Large intestine (tissue), 3 donors: ENCODE results near the gene CFAP74. TPM values are rescaled to one million over a fixed set of nuclear protein-coding genes. Genes with fewer than 3 reads are reported as not detected.
"Not testable (repeated sequence)": the region's sequence is repeated elsewhere in the genome, so short reads cannot be mapped to it uniquely, and the experiment has no call there.

Experiments used
- DNase-seq, 2 donors: peaks; one replicate each; pipeline versions ENCODE4 v3.0.0 to v3.0.0-alpha.2; 2013
- H3K27ac ChIP-seq: one replicate; pipeline ENCODE4 v1.5.1; 2013; ENCODE audit warnings: low read length
- H3K27me3 ChIP-seq: 2 replicates; pipeline ENCODE4 v1.6.1; 2013; ENCODE audit warnings: low read length; ENCODE audit not compliant: control insufficient read depth, insufficient read depth
- H3K36me3 ChIP-seq: 2 replicates; pipeline ENCODE4 v1.6.1; 2013; ENCODE audit warnings: low read length; ENCODE audit not compliant: control insufficient read depth, insufficient read depth
- H3K4me1 ChIP-seq: one replicate; pipeline ENCODE4 v1.6.1; 2013; ENCODE audit warnings: low read length; ENCODE audit not compliant: control insufficient read depth, insufficient read depth
- H3K4me3 ChIP-seq: one replicate; pipeline ENCODE4 v1.5.1; 2013; ENCODE audit warnings: low read length
- H3K9me3 ChIP-seq: one replicate; pipeline ENCODE4 v1.6.1; 2013; ENCODE audit warnings: mild to moderate bottlenecking, low read depth, low read length, moderate library complexity; ENCODE audit not compliant: control insufficient read depth
- WGBS: methylation state at CpG from one replicate; pipeline ENCODE4 v1.1.5; 2013; ENCODE audit warnings: low lambda C conversion rate; ENCODE audit not compliant: insufficient coverage; 5-methylcytosine and 5-hydroxymethylcytosine counted together
- polyA plus RNA-seq: library from polyadenylated mRNA; unstranded; fragments of 120-200 nt; gene quantifications from one replicate; pipeline ENCODE4 v1.2.1, GENCODE V29; 2013

The CFAP74 gene
- polyA plus RNA-seq, 1 donor = 1.4 TPM

GRCh38 chr1:1892079-1892762, 111.4 kb downstream of the CFAP74 start:
- H3K36me3 ChIP-seq = no peaks in the 10 kb centered on the region
- H3K9me3 ChIP-seq = peaks cover 3% of the 10 kb centered on the region
- DNase-seq = peak in 1 of 2 donors; percentile 57
- peak overlapping the region; percentile 96 for H3K27ac ChIP-seq
- no CpG with 5 or more reads among the region's 21 CpGs for WGBS
- H3K27me3 ChIP-seq = no peaks in the 10 kb centered on the region
- H3K4me3 ChIP-seq = peak overlapping the region; percentile 66
- H3K4me1 ChIP-seq = peaks cover 57% of the 10 kb centered on the region

GRCh38 chr1:1891349-1892078, 112.1 kb downstream of the CFAP74 start:
- Histone ChIP-seq H3K4me1 (peaks cover 55% of the 10 kb centered on the region), H3K36me3 (no peaks in the 10 kb centered on the region), H3K4me3 (peak overlapping the region; percentile 66), H3K27ac (peak overlapping the region; percentile 96), H3K9me3 (peaks cover 3% of the 10 kb centered on the region), H3K27me3 (no peaks in the 10 kb centered on the region)
- no CpG with 5 or more reads among the region's 59 CpGs for WGBS
- DNase-seq = peak; percentile 70 to 89

- no peaks in the 10 kb centered on the region for H3K36me3 ChIP-seq
- peak within 1 kb of the TSS; percentile 96 for H3K27ac ChIP-seq
- WGBS = no CpG with 5 or more reads among the region's 137 CpGs
- peak within 1 kb of the TSS; percentile 81 for H3K4me3 ChIP-seq
- peaks cover 3% of the 10 kb centered on the region for H3K9me3 ChIP-seq
- no peaks in the 10 kb centered on the region for H3K27me3 ChIP-seq
- peak; percentile 93 to 96 for DNase-seq
- H3K4me1 ChIP-seq = peaks cover 48% of the 10 kb centered on the region
These were observed 112.9 kb downstream of the CFAP74 start, which contains the start of gene GNB1 for GRCh38 chr1:1890506-1891348. Gene GNB1 (minus strand): TSS chr1:1891087. CDS start chr1:1825453, 65,634 bp downstream.

GRCh38 chr1:1889847-1890505, 113.6 kb downstream of the CFAP74 start:
- H3K4me1 ChIP-seq = peaks cover 41% of the 10 kb centered on the region
- no CpG with 5 or more reads among the region's 88 CpGs for WGBS
- H3K27ac ChIP-seq = peak overlapping the region; percentile 87
- DNase-seq = peak in 1 of 2 donors; percentile 65
- H3K4me3 ChIP-seq = peak overlapping the region; percentile 81
- no peaks in the 10 kb centered on the region for H3K27me3 ChIP-seq
- no peaks in the 10 kb centered on the region for H3K36me3 ChIP-seq
- H3K9me3 ChIP-seq = peaks cover 3% of the 10 kb centered on the region

GRCh38 chr1:1889090-1889750, 114.4 kb downstream of the CFAP74 start:
- Histone ChIP-seq H3K4me1 (peaks cover 33% of the 10 kb centered on the region), H3K4me3 (peak overlapping the region; percentile 81), H3K27ac (peak overlapping the region; percentile 87), H3K9me3 (peaks cover 3% of the 10 kb centered on the region), H3K27me3 (no peaks in the 10 kb centered on the region), H3K36me3 (peaks cover 3% of the 10 kb centered on the region)
- DNase-seq = no peak
- WGBS = 0% methylated on average over 2 of the region's 9 CpGs

GRCh38 chr1:1883890-1884289, 119.7 kb downstream of the CFAP74 start:
- H3K27ac ChIP-seq, H3K9me3 ChIP-seq, H3K36me3 ChIP-seq, H3K27me3 ChIP-seq, DNase-seq, H3K4me3 ChIP-seq: not testable (repeated sequence)
- H3K4me1 ChIP-seq = peaks cover 42% of the 10 kb centered on the region
- no CpG with 5 or more reads among the region's 11 CpGs for WGBS

GRCh38 chr1:1883092-1883873, 120.3 kb downstream of the CFAP74 start:
- no peaks in the 10 kb centered on the region for H3K9me3 ChIP-seq
- H3K27ac ChIP-seq = peak overlapping the region; percentile 28
- WGBS = no CpG with 5 or more reads among the region's 4 CpGs
- peaks cover 10% of the 10 kb centered on the region for H3K36me3 ChIP-seq
- no peak overlapping the region for H3K4me3 ChIP-seq
- no peak for DNase-seq
- H3K27me3 ChIP-seq = no peaks in the 10 kb centered on the region
- H3K4me1 ChIP-seq = peaks cover 36% of the 10 kb centered on the region

GRCh38 chr1:1881727-1882126, 121.9 kb downstream of the CFAP74 start:
- Histone ChIP-seq H3K27ac (peak overlapping the region; percentile 69), H3K27me3 (no peaks in the 10 kb centered on the region), H3K4me3 (no peak overlapping the region), H3K9me3 (no peaks in the 10 kb centered on the region), H3K4me1 (peaks cover 33% of the 10 kb centered on the region), H3K36me3 (peaks cover 10% of the 10 kb centered on the region)
- no CpG with 5 or more reads among the region's 6 CpGs for WGBS
- DNase-seq = peak; percentile 69 to 86
